Stimulated activated effector memory CD8-positive, alpha-beta T cell treated with anti-CD3 and anti-CD28 coated beads, Interleukin-12 subunit alpha, Interleukin-12 subunit beta, amount 100 ng/mL, for 72 hours (primary cell): ENCODE results near the gene ZNF431.
"Not testable (repeated sequence)": the region's sequence is repeated elsewhere in the genome, so short reads cannot be mapped to it uniquely, and the experiment has no call there.

Source experiments
- ATAC-seq: fragments of 150-1000 bp; cut with Tn5 transposase; 2 replicates; pipeline ENCODE4 v1.10.0; 2021
- DNase-seq, 2 donors: peaks; one replicate each; pipeline ENCODE4 v3.0.0; 2021 to 2022; ENCODE audit warnings: low spot score in 2 of 2
- H3K27ac Mint-ChIP-seq: one replicate; pipeline ENCODE4 v1.8.0; 2022; ENCODE audit warnings: mild to moderate bottlenecking, mixed read lengths
- H3K36me3 Mint-ChIP-seq: one replicate; pipeline ENCODE4 v1.8.0; 2022; ENCODE audit warnings: mild to moderate bottlenecking, mixed read lengths
- H3K4me1 Mint-ChIP-seq: one replicate; pipeline ENCODE4 v1.8.0; 2022; ENCODE audit warnings: mixed read lengths
- H3K4me3 Mint-ChIP-seq: one replicate; pipeline ENCODE4 v1.8.0; 2022; ENCODE audit warnings: mild to moderate bottlenecking, mixed read lengths
- H3K9me3 Mint-ChIP-seq: one replicate; pipeline ENCODE4 v1.8.0; 2022; ENCODE audit warnings: mixed read lengths

Gene ZNF431

DNA sequence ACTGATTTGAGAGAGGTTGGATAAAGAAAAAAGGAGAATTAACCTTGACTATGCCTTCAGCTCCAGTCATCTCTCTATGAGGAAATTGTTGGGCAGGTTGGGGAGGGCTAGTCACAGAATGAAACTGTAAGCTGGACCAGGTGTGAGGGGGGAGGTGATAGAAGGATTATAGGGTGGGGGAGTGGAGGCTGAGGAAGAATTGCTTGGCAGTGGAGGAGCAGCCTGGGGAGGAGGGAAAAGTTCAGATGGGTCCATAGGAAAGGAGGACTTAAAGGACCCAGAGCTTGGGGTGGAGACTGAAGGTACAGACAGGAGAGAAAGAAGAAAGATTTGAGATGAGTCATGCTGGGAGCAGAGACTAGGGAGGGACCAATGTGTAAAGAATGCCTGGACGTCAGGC is 8.2 kb upstream of the ZNF431 start:
- ATAC-seq (no peak), DNase-seq (no peak)
- Mint-ChIP-seq H3K36me3 (no peaks in the 10 kb centered on the region), H3K4me1 (peaks cover 6% of the 10 kb centered on the region), H3K27ac (no peak overlapping the region), H3K4me3 (no peak overlapping the region), H3K9me3 (peaks cover 3% of the 10 kb centered on the region)

DNA sequence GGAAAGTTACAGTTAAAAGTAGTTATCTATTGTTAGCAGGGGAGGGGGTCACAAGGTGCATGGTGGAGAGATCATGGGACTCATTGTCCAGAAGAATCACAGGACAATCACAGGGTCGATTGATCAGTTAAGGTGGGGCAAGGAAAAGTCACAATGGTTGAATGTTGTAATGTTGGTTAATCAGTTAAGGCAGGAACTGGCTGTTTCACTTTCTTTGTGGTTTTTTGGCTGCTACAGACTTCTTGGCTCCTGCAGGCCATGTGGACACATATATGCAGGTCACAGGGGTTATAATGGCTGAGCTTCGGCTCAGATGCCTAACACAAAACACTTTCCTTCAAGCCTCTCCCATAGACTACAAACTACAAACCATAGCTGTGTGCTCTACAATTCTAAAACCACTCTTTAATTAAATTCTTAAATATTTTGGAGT is 6.9 kb upstream of the ZNF431 start:
- Mint-ChIP-seq H3K4me3 (no peak overlapping the region), H3K9me3 (peaks cover 3% of the 10 kb centered on the region), H3K27ac (no peak overlapping the region), H3K36me3 (no peaks in the 10 kb centered on the region), H3K4me1 (peaks cover 6% of the 10 kb centered on the region)
- DNase-seq (no peak), ATAC-seq (no peak)

DNA sequence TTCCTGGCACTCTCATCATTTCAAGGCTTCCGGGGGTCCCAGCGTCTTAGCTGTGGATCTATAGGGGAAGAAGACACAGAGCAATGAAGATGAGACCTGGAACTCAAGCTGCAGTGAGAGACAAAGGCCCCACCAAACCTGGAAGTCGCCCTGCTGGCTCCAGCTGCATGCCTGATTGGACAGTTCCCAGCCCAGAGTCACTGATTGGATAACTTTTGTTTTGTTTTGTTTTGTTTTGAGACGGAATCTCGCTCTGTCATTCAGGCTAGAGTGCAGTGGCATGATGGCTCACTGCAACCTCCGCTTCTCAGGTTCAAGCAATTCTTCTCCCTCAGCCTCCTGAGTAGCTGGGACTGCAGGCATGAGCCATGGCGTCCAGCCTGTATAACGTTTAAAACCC is 6.4 kb upstream of the ZNF431 start:
- Mint-ChIP-seq H3K27ac (no peak overlapping the region), H3K4me1 (peaks cover 6% of the 10 kb centered on the region)

DNA sequence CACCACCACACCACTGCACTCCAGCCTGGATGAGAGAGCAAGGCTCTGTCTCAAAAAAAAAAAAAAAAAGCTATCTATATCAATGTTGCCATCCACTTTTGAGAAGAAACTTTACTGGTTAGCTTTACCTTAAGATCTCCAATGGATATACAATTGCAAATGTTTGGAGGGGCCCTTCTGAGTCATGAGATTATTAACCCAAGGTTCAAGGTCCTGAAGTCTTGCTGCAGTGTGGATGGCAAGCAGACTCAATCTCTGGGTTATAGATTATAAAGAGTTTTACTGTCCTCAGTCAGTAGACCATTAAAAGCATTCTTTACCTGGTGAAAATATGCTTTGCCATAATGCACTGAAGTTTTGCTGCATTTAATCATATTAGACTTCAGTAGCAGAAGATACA is 3.7 kb upstream of the ZNF431 start:
- peaks cover 14% of the 10 kb centered on the region for H3K36me3 Mint-ChIP-seq
- peaks cover 22% of the 10 kb centered on the region for H3K4me1 Mint-ChIP-seq
- no peaks in the 10 kb centered on the region for H3K9me3 Mint-ChIP-seq
- no peak for DNase-seq
- H3K27ac Mint-ChIP-seq, result no peak overlapping the region
- no peak overlapping the region for H3K4me3 Mint-ChIP-seq
- no peak for ATAC-seq

More for the DNA sequence above, 6.4 kb upstream of the ZNF431 start:
- DNase-seq (no peak), ATAC-seq (no peak)
- peaks cover under 1% of the 10 kb centered on the region for H3K9me3 Mint-ChIP-seq
- no peaks in the 10 kb centered on the region for H3K36me3 Mint-ChIP-seq
- H3K4me3 Mint-ChIP-seq, result no peak overlapping the region

DNA sequence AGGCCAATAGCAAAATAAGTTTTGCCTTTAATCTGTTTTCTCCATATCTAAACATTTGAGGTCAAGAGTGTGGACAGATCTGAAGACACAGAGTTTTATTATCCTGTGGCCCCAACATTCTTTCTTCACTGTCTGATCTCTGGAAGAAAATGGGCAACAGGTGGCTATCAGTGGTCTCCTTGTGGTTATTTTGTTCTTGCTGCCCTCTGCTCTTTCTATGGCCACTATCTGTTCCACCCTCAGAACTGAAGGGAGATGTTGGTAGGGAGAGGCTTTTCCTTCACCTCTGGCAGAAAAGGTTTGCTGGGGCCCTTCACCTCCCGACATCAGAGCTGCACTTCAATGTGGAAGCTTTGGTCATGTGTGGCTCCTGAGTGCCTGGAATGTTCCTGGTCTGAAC is 834 bp upstream of the ZNF431 start:
- not testable (repeated sequence) for H3K9me3 Mint-ChIP-seq, H3K4me3 Mint-ChIP-seq, H3K27ac Mint-ChIP-seq, DNase-seq, ATAC-seq
- Mint-ChIP-seq H3K36me3 (peaks cover 43% of the 10 kb centered on the region), H3K4me1 (peaks cover 31% of the 10 kb centered on the region)

DNA sequence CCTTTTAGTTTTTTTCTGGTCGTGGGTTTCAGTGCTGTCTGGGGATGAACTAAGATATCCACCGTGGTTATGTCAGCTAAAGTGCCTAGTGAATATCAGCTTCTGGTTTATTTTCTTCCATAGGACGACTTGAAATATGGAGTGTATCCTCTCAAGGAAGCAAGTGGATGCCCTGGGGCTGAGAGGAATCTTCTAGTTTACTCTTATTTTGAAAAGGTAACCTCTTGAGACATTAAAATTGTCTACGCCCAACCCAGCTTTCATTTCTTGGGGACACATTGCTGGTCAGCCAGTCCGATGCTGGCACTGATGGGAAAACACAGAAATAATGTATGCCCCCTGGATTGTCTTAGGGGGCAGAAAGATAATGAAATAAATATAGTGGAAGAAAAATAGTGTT is 1.6 kb downstream of the ZNF431 start:
- H3K4me1 Mint-ChIP-seq, result peaks cover 41% of the 10 kb centered on the region
- H3K9me3 Mint-ChIP-seq, result no peaks in the 10 kb centered on the region
- peak in 1 of 2 donors; percentile 4 for DNase-seq
- ATAC-seq, result no peak
- H3K4me3 Mint-ChIP-seq, result peak overlapping the region; percentile 95
- H3K36me3 Mint-ChIP-seq, result peaks cover 67% of the 10 kb centered on the region
- peak overlapping the region; percentile 98 for H3K27ac Mint-ChIP-seq

DNA sequence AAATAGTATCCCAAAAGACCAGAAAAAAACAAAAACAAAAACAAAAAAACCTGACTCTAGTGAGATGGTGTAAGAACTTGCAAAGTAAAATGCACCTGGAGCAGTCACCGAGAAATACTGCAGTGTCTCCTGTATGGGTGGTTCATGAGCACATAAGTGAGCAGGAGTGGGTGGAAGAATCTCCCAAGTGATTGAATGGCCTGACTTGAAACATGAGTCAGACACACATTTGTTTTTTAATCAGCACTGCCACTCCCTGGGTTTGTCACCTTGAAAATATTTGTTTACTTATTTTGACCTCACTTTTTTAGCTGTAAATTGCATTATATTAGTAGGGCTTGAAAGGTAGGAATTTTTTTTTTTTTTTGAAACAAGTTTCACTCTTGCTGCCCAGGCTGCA is 2.0 kb downstream of the ZNF431 start:
- Mint-ChIP-seq H3K36me3 (peaks cover 71% of the 10 kb centered on the region), H3K9me3 (no peaks in the 10 kb centered on the region), H3K4me3 (peak overlapping the region; percentile 95), H3K4me1 (peaks cover 41% of the 10 kb centered on the region), H3K27ac (peak overlapping the region; percentile 98)
- DNase-seq, result peak in 1 of 2 donors; percentile 44
- peak; percentile 53 for ATAC-seq

DNA sequence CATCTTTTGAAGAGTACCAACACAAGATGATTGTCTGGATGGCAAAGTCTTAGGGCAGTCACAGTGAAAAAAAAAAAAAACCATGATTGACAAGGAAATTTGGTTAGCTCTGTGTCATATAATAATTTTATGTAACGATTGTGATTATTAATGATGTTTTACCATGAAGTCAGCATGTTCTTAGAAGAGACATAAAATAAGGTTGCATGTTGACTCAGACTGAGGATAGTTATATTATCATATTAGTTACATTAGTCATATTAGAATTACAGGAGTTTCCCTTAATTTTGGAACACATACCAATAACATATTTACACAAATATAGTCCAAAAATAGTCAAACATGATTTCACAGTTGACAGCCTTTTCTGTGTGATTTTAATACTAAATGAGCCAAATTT is 5.7 kb downstream of the ZNF431 start:
- Mint-ChIP-seq H3K4me3 (no peak overlapping the region), H3K4me1 (peaks cover 37% of the 10 kb centered on the region), H3K36me3 (peaks cover 97% of the 10 kb centered on the region), H3K9me3 (no peaks in the 10 kb centered on the region), H3K27ac (no peak overlapping the region)
- no peak for DNase-seq
- ATAC-seq, result peak; percentile 48

DNA sequence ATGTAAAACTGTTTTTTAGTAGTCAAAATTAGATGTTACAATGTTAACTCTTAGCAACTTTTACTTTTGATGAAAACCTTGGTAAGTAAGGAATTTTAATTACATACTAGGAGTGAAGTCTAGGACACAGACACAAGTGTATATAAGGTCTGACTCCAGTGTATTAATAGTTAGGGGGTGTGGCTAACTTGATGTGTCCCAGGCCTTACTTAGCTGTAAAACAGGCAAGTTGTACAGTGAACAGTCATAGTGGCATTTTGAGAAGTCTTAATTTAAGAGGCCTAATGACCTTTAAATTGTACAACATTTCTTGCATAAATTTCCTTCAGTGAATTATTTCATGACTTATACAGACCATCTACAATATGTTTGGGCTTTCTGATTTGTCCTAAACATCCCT is 6.8 kb downstream of the ZNF431 start:
- no peaks in the 10 kb centered on the region for H3K9me3 Mint-ChIP-seq

DNA sequence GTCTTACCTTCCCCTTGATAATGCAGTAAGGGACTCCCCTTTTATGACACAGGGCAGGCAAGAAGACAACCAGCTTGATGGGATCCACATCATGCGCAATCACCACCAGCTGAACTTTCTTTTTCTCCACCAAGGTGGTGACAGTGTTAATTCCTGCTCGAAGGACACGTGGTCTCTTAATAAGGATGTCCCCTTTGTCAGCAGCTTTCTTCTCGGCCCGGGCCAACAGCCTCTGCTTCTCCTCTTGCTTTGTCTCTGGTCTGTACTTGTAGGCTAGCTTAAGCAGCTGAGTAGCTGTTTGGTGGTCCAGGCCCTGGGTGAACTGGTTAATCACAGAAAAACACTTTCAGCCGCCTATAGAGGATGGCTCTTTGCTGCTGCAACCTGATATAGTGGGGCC is 8.0 kb downstream of the ZNF431 start:
- ATAC-seq (no peak), DNase-seq (no peak)
- Mint-ChIP-seq H3K36me3 (peaks cover 80% of the 10 kb centered on the region), H3K4me1 (peaks cover 23% of the 10 kb centered on the region), H3K27ac (peak overlapping the region; percentile 21), H3K9me3 (no peaks in the 10 kb centered on the region), H3K4me3 (no peak overlapping the region)

More for the DNA sequence above, 6.8 kb downstream of the ZNF431 start:
- H3K36me3 Mint-ChIP-seq, result peaks cover 92% of the 10 kb centered on the region
- DNase-seq (peak in 1 of 2 donors; percentile 15), ATAC-seq (no peak)
- H3K4me3 Mint-ChIP-seq, result no peak overlapping the region
- H3K27ac Mint-ChIP-seq, result no peak overlapping the region
- peaks cover 26% of the 10 kb centered on the region for H3K4me1 Mint-ChIP-seq

DNA sequence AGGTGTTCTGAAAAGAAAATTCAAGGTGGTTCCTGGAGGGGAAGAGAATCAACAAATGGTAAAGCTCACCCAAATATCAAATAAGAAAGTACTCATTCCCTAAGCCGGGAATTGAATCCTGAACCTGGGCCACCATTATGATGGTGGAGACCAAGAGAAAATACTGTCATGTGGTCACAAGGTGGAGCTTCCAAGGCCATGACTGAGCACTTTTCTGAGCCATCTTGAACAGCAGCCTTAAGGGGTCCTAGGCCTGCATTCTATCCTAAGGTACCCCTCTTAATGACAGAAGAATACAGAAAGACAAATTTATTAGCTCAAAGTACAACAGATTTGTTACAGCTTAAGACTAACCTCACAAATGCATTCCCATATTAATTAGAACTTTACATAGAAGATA is 9.6 kb downstream of the ZNF431 start:
- Mint-ChIP-seq H3K4me1 (peaks cover 23% of the 10 kb centered on the region), H3K27ac (no peak overlapping the region), H3K9me3 (no peaks in the 10 kb centered on the region), H3K36me3 (peaks cover 64% of the 10 kb centered on the region), H3K4me3 (no peak overlapping the region)
- no peak for ATAC-seq
- DNase-seq, result no peak

DNA sequence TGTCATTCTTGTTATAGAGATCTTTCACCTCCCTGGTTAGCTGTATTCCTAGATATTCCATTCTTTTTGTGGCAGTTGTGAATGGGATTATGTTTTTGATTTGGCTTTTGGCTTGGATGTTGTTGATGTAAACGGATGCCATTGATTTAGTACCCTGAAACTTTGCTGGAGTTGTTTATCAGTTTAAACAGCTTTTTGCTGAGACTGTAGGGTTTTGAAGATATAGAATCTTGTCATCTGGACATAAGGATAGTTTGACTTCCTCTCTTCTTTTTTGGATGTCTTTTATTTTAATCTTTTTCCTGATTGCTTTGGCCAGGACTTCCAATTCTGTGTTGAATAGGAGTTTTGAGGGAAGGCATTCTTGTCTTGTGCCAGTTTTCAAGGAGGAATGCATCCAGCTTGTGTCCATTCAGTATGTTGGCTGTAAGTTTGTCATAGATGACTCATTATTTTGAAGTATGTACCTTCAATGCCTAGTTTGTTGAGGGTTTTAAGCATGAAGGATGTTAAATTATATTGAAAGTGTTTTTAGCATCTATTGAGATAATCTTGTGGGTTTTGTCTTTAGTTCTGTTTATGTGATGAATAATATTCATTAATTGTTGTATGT is 16.8 kb downstream of the ZNF431 start:
- Mint-ChIP-seq H3K4me1 (peaks cover 31% of the 10 kb centered on the region), H3K4me3 (no peak overlapping the region), H3K36me3 (peaks cover 27% of the 10 kb centered on the region), H3K9me3 (no peaks in the 10 kb centered on the region), H3K27ac (no peak overlapping the region)
- ATAC-seq (no peak), DNase-seq (no peak)

DNA sequence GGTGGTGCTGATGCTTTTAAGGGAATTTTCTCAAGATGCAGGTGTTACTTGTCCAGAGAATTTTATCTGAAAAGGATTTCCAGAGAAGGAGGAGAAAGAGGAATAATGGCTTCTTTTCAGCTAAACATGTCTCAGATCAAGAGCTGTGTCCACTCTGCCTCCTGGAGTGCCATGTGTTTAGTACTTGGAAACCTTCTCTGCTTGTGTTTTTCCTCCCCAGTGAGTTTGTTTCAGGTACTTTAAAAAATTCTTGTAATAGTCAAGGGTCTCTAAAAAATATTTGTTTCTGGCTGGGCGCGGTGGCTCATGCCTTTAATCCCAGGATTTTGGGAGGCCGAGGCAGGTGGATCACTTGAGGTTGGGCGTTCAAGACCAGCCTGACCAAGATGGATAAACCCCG is 22.7 kb downstream of the ZNF431 start:
- ATAC-seq (no peak), DNase-seq (no peak)
- H3K27ac Mint-ChIP-seq, result peak overlapping the region; percentile 56
- peaks cover 71% of the 10 kb centered on the region for H3K36me3 Mint-ChIP-seq
- H3K4me3 Mint-ChIP-seq, result no peak overlapping the region
- peaks cover 6% of the 10 kb centered on the region for H3K4me1 Mint-ChIP-seq
- H3K9me3 Mint-ChIP-seq, result no peaks in the 10 kb centered on the region

DNA sequence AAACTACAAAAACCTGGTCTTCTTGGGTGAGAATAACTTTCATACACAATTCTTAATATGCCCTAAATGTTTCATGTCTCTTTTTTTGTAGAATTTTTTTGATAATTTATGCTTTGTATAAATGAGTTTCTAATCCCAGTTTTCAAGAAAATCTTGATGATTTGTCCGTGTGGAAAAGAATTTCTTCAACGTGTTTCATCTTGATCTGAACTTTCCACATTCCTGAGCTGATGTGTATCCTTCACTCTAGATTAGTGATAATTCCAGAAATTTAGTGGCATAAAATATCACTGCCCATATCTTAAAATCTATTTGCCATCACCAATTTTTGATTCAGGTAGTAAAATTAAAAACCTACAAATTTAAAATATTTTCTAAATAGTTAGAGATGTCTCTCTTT is 24.6 kb downstream of the ZNF431 start:
- Mint-ChIP-seq H3K4me3 (no peak overlapping the region), H3K4me1 (peaks cover 6% of the 10 kb centered on the region), H3K27ac (no peak overlapping the region), H3K36me3 (peaks cover 84% of the 10 kb centered on the region), H3K9me3 (no peaks in the 10 kb centered on the region)
- DNase-seq, result no peak
- no peak for ATAC-seq

DNA sequence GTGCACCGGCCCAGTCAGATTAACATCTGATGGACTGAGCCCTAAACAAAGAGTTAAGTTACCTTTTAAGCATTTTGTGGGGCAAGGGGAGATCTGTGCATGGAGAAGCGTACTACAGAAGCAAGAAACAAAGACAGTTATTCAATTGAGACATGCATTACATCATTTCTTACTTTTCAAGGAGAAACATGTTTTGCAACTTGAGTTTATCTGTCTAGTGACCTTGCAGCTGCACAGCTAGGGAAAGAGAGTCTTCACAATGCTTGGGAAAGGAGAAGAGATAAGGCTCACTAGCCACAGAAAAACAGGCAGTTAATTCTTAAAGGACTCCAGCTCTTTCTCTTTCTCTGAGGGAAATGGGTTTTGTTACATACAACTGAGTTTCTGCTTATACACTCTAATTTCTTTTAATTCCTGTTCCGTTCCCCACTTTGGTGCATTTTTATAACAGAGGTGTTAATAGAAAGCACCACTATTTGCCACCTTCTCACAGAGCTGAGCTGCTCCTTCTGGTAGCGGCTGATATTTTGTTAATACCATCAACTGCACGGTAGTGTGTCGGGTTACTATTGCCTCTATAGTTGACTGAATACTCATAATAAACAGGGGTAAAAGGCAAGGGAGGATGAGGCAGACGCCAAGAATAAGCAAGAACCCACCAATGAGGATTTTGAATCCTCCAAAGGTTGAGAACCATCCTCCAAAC is 55.9 kb downstream of the ZNF431 start:
- no peak overlapping the region for H3K4me3 Mint-ChIP-seq
- no peak for DNase-seq
- no peaks in the 10 kb centered on the region for H3K36me3 Mint-ChIP-seq
- H3K27ac Mint-ChIP-seq, result no peak overlapping the region
- H3K4me1 Mint-ChIP-seq, result no peaks in the 10 kb centered on the region
- no peak for ATAC-seq
- H3K9me3 Mint-ChIP-seq, result no peaks in the 10 kb centered on the region

DNA sequence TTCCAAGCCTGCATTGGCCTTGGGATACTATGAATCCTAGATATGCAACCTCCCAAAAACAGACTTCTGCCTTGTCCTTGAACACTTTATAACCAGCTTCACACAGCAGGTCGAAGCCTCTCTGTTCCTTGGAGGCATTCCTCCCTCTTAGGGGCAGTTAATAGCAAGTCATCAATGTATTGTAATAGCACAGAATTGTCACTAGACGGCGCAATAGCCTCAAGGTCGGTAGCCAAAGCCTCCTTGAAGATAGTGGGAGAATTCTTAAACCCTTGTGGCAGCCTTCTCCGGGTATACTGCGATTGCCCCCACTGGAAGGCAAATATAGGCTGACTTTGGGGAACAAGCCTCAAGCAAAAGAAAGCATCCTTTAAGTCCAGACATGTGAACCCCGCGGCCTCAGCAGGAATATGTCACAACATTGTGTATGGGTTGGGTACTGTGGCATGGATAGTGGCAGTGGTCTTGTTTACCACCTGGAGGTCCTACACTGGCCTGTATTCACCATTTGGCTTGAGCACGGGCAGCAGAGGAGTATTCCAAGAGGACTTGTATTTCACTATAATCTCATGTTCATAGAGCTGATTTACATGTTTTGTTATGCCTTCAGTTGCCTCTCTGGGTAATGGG is 61.1 kb downstream of the ZNF431 start:
- no peak overlapping the region for H3K27ac Mint-ChIP-seq
- H3K9me3 Mint-ChIP-seq, result no peaks in the 10 kb centered on the region
- DNase-seq (peak in 1 of 2 donors; percentile 21), ATAC-seq (peak; percentile 61)
- no peak overlapping the region for H3K4me3 Mint-ChIP-seq
- no peaks in the 10 kb centered on the region for H3K36me3 Mint-ChIP-seq
- H3K4me1 Mint-ChIP-seq, result no peaks in the 10 kb centered on the region
